Activated naive CD4-positive, alpha-beta T cell treated with anti-CD3 and anti-CD28 coated beads, Interleukin-2, amount 50 U/mL, for 72 hours (primary cell): ENCODE results near the gene SENP5. TPM values are rescaled to one million over a fixed set of nuclear protein-coding genes. Genes with fewer than 3 reads are reported as not detected.

Source experiments
- ATAC-seq, 2 donors: fragments of 150-1000 bp; cut with Tn5 transposase; 2 replicates each; pipeline ENCODE4 v1.10.0; 2021; ENCODE audit warnings: mild to moderate bottlenecking in 2 of 2, moderate library complexity in 2 of 2
- DNase-seq, 2 donors: peaks; one replicate each; pipeline ENCODE4 v3.0.0; 2021 to 2022; ENCODE audit warnings: low spot score in 2 of 2
- H3K27ac Mint-ChIP-seq, 2 donors: one replicate each; pipeline ENCODE4 v1.8.0; 2022; ENCODE audit warnings: mild to moderate bottlenecking in 2 of 2, mixed read lengths in 2 of 2
- H3K36me3 Mint-ChIP-seq, 2 donors: one replicate each; pipeline ENCODE4 v1.8.0; 2022; ENCODE audit warnings: mixed read lengths in 2 of 2
- H3K9me3 Mint-ChIP-seq, 2 donors: one replicate each; pipeline ENCODE4 v1.8.0; 2022; ENCODE audit warnings: mixed read lengths in 2 of 2
- total RNA-seq, 2 donors: library from RNA; stranded (reverse); gene quantifications; one replicate each; pipeline ENCODE4 v1.2.3, GENCODE V29; 2022

SENP5 gene
- total RNA-seq, 2 donors from 2014 or later: 29.1 to 37.0 TPM

DNA sequence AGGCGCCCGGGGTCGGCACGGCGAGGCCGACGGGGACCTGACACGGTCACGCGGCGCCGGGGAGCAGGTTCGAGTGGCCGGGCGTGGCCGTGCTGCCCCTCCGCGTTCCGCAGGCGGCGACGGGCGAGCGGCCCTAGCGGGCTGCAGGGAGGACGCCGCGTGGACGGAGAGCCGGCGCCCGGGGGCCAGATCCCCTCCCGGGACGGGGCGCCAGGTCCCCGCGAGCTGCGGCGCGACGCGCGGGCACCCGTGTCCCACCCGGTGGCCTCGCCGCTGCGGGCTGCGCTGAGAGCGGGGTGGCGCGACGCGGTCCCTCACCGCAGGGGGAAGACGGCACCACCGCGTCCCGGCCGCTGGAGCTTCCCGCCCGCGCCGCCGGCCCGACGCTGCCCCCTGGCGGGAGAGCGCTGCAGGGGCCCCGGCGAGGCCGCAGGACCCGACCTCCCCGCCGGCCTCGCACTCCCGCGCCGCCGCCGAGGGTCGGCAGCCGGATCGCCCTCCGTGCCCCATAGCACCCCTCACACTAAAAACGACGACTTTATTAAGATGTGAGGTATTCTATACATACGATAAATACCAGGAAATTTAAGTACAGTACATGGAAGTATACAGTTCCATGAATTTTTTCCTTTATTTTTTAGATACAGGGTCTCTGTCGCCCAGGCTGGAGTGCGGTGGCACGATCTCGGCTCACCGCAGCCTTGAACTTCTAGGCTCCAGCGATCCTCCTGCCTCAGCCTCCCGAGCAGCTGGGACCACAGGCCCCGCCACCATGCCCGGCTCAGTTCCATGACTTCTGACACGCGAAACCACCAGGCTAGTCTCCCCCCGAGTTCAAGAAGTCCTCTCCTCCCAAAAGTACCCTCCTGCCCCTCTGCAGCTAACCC lies 102.2 kb downstream of the SENP5 start:
- Mint-ChIP-seq H3K36me3 (peaks cover 5 to 17% of the 10 kb centered on the region in 2 donors), H3K9me3 (no peaks in the 10 kb centered on the region), H3K27ac (peak overlapping the region in 1 of 2 donors; percentile 9)
- DNase-seq (peak; percentile 81 to 89), ATAC-seq (peak; percentile 79 to 82)

DNA sequence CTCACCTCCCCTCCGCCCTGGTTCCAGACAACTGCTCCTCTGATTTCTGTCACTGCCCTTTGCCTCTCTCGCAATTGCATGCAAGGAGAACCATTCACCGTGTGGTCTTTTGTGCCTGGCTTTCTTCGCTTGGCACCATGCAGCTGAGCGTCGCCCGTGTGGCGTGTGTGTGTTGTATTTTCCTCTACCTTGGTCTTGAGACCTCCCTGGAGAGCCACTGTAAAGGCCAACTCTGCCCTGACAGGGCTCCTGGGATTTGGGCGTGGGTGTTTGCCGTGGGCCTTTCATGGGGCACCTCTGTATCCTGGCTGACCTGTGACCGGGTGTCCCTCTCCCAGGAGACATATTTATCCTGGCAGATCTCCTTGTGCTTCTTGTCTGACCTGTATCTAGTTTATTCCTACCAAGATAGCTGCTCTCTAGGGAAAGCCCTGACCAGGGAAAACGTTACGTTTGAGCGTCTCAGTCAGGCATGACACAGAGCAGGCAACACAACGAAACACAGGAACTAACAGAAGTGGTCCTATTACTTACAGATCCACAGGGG lies 102.9 kb downstream of the SENP5 start:
- H3K36me3 Mint-ChIP-seq: peaks cover 5 to 13% of the 10 kb centered on the region in 2 donors
- ATAC-seq (no peak), DNase-seq (no peak)
- peak overlapping the region in 1 of 2 donors; percentile 9 for H3K27ac Mint-ChIP-seq
- H3K9me3 Mint-ChIP-seq: no peaks in the 10 kb centered on the region

DNA sequence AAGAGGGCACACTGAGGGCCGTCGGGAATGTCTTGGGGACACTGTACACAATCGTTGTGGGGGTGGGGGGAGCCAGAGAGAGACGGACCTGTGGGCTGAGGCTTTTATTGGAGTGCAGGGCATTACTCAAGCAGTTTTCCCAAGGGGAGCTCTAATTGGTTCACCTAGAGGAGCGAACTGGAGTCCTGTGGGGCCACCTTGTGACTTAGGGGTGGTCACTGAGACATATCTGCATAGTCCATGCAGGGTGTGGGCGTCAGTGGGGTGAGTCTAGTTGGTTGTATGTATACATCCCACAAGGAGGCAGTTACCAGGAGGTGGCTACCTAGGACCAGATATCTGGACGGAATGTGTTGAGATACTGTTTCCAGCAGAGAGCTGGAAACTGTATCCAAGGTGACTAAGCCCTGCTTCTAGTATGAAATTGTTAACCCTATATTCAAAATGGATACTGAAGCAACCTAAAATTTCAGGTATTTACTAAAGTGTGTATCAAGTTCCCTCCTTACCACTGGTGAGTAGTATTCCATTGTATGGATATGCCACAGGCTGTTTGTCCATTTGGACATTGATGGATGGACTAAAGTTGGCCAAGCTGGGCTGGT lies 103.5 kb downstream of the SENP5 start:
- no peaks in the 10 kb centered on the region for H3K9me3 Mint-ChIP-seq
- DNase-seq: peak in 1 of 2 donors; percentile 33
- peaks cover 5 to 7% of the 10 kb centered on the region in 2 donors for H3K36me3 Mint-ChIP-seq
- ATAC-seq: no peak
- H3K27ac Mint-ChIP-seq: no peak overlapping the region

DNA sequence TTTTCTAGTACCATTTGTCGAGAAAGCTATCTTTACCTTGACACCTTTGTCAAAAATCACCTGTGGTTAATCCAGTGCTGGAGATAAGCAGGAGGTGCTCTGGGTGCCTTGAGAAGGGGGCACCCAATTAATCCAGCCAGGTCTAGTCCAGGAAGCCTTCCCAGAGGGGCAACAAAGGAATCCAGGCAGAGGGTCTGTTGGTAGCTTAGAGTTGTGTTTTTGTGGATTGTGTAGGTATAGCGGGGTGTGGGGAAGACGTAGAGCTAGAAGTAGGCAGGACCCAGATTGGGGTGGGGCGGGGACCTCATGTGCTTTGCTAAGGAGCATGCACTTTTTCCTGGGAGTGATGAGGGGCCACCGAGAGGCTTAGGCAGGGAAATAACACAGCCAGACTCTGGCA lies 106.9 kb downstream of the SENP5 start:
- no peak for DNase-seq
- H3K9me3 Mint-ChIP-seq: no peaks in the 10 kb centered on the region
- peak overlapping the region in 1 of 2 donors; percentile 20 for H3K27ac Mint-ChIP-seq
- ATAC-seq: no peak
- H3K36me3 Mint-ChIP-seq: no peaks in the 10 kb centered on the region

DNA sequence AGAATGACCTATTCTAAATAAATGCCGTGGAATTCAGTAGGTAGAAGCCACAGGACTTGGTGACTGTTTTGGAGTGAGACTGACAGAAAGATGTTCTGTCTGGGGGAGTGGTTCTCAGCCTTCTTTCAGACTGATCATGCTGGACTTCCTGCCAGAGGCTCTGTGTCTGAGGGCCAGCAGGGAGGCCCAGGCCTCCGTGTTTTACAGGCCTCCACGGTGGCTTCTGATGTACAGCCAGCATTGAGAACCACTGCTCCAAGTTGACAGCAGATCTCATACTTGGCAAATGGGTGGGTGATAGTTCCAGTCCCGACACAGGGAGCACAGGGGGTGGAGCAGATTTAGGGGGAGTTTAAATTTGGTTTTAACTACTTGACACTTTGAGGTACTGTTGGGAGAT lies 107.6 kb downstream of the SENP5 start:
- peak in 1 of 2 donors; percentile 4 for DNase-seq
- Mint-ChIP-seq H3K9me3 (no peaks in the 10 kb centered on the region), H3K27ac (no peak overlapping the region), H3K36me3 (no peaks in the 10 kb centered on the region)
- no peak for ATAC-seq

DNA sequence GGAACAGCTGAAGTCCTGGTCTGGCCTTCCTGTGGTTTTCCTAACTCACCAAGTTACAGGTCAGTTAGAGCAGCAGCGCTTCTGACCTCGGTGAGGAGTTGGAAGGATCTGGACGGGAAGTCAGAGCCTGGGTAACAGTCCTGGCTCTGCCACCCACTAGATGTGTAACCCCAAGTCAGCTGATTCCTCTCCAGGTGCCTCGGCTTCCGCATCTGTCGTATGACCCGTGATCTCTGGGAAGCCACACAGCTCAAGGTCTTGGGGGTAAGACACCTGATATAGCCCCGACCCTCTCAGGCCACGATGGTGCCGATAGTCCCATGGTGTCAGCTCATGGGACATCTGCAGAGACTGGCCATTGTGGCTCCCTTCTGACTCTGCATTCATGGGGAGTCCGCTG lies 109.2 kb downstream of the SENP5 start:
- H3K9me3 Mint-ChIP-seq: no peaks in the 10 kb centered on the region
- peaks cover 0 to 6% of the 10 kb centered on the region in 2 donors for H3K36me3 Mint-ChIP-seq
- peak in 1 of 2 donors; percentile 48 for DNase-seq
- H3K27ac Mint-ChIP-seq: peak overlapping the region in 1 of 2 donors; percentile 44
- no peak for ATAC-seq

DNA sequence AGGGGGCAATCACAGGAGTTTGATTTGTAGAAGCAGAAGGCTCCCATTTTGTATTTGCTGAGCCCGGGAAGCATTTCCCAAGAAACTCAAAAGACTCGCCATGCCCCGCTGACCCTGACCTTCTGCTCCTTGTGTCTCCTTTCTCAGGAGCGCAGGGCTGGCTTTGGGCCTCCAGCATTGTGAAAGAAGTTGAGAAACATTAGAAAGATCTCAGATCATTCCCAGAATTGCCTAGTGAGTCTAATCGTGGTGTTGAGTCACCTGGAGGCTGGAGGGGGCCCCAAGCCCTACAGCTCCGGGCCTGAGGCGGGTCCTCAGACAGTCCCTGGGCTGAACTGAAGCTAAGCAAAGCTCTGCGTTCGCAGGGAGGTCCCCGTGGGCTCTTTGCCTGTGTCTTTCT lies 111.8 kb downstream of the SENP5 start:
- DNase-seq (peak in 1 of 2 donors; percentile 18), ATAC-seq (no peak)
- H3K36me3 Mint-ChIP-seq: peaks cover 6 to 14% of the 10 kb centered on the region in 2 donors
- no peak overlapping the region for H3K27ac Mint-ChIP-seq
- peaks cover 7 to 14% of the 10 kb centered on the region in 2 donors for H3K9me3 Mint-ChIP-seq

DNA sequence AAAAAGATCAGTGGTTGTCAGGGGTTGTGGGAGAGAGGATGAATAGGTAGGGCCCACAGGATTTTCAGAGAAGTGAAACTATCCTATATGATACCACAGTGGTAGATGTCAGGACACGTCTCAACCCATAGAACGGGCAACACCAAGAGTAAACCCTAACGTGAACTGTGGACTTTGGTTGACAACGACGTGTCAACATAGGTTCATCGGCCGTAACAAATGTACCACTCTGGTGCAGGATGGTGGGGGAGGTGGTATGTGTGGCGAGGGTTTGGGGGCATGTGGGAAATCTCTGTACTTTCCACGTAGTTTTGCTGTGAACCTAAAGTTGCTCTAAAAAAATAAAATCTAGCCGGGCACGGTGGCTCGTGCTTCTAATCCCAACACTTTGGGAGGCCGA lies 113.9 kb downstream of the SENP5 start:
- peaks cover 6 to 14% of the 10 kb centered on the region in 2 donors for H3K36me3 Mint-ChIP-seq
- no peak overlapping the region for H3K27ac Mint-ChIP-seq
- peaks cover 7 to 14% of the 10 kb centered on the region in 2 donors for H3K9me3 Mint-ChIP-seq
- no peak for DNase-seq
- no peak for ATAC-seq

DNA sequence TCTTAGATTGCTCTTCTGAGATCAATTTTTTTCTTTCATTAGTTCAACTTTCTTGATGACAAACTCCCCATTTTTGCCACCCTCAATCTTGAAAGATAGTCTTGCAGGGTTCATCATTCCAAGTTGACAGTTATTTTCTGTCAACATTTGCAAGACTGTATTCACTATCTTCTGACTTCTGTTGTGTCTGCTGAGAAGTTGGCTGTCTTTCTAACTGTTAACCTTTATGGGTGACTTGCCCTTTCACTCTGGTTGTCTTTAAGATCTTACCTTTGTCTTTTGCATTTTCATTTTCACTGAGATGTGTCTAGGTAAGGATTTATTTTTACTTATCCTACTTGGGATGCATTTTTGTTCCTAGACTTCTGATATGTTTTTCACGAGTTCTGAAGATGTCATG lies 115.5 kb downstream of the SENP5 start:
- Mint-ChIP-seq H3K27ac (no peak overlapping the region), H3K9me3 (peaks cover 7 to 14% of the 10 kb centered on the region in 2 donors), H3K36me3 (peaks cover 6 to 14% of the 10 kb centered on the region in 2 donors)
- no peak for ATAC-seq
- DNase-seq: no peak

Other genes starting within 250 kb of the SENP5 start
- 10 to 100 TPM; 17.2 to 27.7 TPM for gene NRROS, start 228.2 kb upstream of the SENP5 start, total RNA-seq
- gene CEP19, start 155.7 kb upstream of the SENP5 start, total RNA-seq: 1 to 10 TPM; 2.0 to 5.5 TPM
- 10 to 100 TPM; 38.0 to 46.1 TPM for gene PIGX, start 155.5 kb upstream of the SENP5 start, total RNA-seq
- 100 to 1,000 TPM in 1 of 2 donors, 10 to 100 TPM in 1; 73.5 to 102 TPM for gene PAK2, start 128.1 kb upstream of the SENP5 start, total RNA-seq
- gene NCBP2, start 74.6 kb downstream of the SENP5 start, total RNA-seq: 10 to 100 TPM; 73.8 to 86.4 TPM
- gene PIGZ, start 100.9 kb downstream of the SENP5 start, total RNA-seq: 1 to 10 TPM in 1 of 2 donors, under 1 TPM in 1; 0.23 to 1.1 TPM
- 10 to 100 TPM in 1 of 2 donors, 1 to 10 TPM in 1; 7.3 to 11.4 TPM for gene MELTF, start 161.9 kb downstream of the SENP5 start, total RNA-seq